Activated CD8-positive, alpha-beta memory T cell treated with anti-CD3 and anti-CD28 coated beads, Interleukin-2, amount 50 U/mL, for 1 hour (primary cell): ENCODE data around the gene KCNQ1OT1.

Experiments used
- DNase-seq: peaks from one replicate; pipeline ENCODE4 v3.0.0-alpha.2; 2020; ENCODE audit errors: extremely low read depth

Gene KCNQ1OT1

GRCh38 chr11:2570841-2571597 is 128.8 kb downstream of the KCNQ1OT1 start:
- DNase-seq: no peak

GRCh38 chr11:2570211-2570811 is 129.5 kb downstream of the KCNQ1OT1 start:
- no peak for DNase-seq

GRCh38 chr11:2569731-2570210 is 130.0 kb downstream of the KCNQ1OT1 start:
- DNase-seq: no peak

GRCh38 chr11:2569321-2569721 is 130.5 kb downstream of the KCNQ1OT1 start:
- DNase-seq: no peak

- DNase-seq: no peak
Measured at GRCh38 chr11:2567026-2567671, 132.6 kb downstream of the KCNQ1OT1 start.

- DNase-seq: no peak
Measured at GRCh38 chr11:2566223-2567025, 133.4 kb downstream of the KCNQ1OT1 start.

- no peak for DNase-seq
Measured at GRCh38 chr11:2565447-2566222, 134.2 kb downstream of the KCNQ1OT1 start.

GRCh38 chr11:2564588-2565425 is 135.0 kb downstream of the KCNQ1OT1 start:
- DNase-seq: no peak

GRCh38 chr11:2564008-2564530 is 135.7 kb downstream of the KCNQ1OT1 start:
- DNase-seq: no peak

GRCh38 chr11:2563213-2564007 is 136.4 kb downstream of the KCNQ1OT1 start:
- DNase-seq: no peak

- DNase-seq: no peak
Measured at GRCh38 chr11:2562890-2563212, 136.9 kb downstream of the KCNQ1OT1 start.

GRCh38 chr11:2561696-2562581 is 137.9 kb downstream of the KCNQ1OT1 start:
- no peak for DNase-seq

- DNase-seq: no peak
Measured at GRCh38 chr11:2559527-2560311, 140.1 kb downstream of the KCNQ1OT1 start.

- DNase-seq: no peak
Measured at GRCh38 chr11:2558861-2559526, 140.8 kb downstream of the KCNQ1OT1 start.

GRCh38 chr11:2558397-2558796 is 141.4 kb downstream of the KCNQ1OT1 start:
- no peak for DNase-seq
